Natural killer cell (primary cell): ENCODE measurements around the gene CDK17. TPM values are rescaled to one million over a fixed set of nuclear protein-coding genes. Genes with fewer than 3 reads are reported as not detected.
A peak's percentile ranks its signal among the peaks of the same experiment; 100 is the strongest.

Experiments
- ATAC-seq, 3 donors: fragments of 150-1000 bp in 2 of 3; fragments of 200-7000 bp in 1 of 3; cut with Tn5 transposase; 1 replicate in 1 of 3; 2 replicates in 2 of 3; pipeline ENCODE4 v1.10.0; 2021; ENCODE audit warnings: mild to moderate bottlenecking in 2 of 3, moderate library complexity in 2 of 3
- DNase-seq, 2 donors: peaks; one replicate each; pipeline versions ENCODE4 v3.0.0 to v3.0.0-alpha.2; 2013 to 2021; ENCODE audit warnings: mixed read lengths in 1 of 2
- H3K27ac ChIP-seq: one replicate; pipeline ENCODE4 v1.5.1; 2013; ENCODE audit warnings: mild to moderate bottlenecking, low read length
- H3K27me3 ChIP-seq: one replicate; pipeline ENCODE4 v1.6.1; 2013; ENCODE audit warnings: low read length; ENCODE audit not compliant: control insufficient read depth, insufficient read depth
- H3K36me3 ChIP-seq: one replicate; pipeline ENCODE4 v1.6.1; 2013; ENCODE audit warnings: low read length; ENCODE audit not compliant: control insufficient read depth, insufficient read depth
- H3K4me1 ChIP-seq: one replicate; pipeline ENCODE4 v1.6.1; 2013; ENCODE audit warnings: low read length; ENCODE audit not compliant: control insufficient read depth, insufficient read depth
- H3K4me3 ChIP-seq: one replicate; pipeline ENCODE4 v1.5.1; 2013; ENCODE audit warnings: low read length
- H3K9me3 ChIP-seq: one replicate; pipeline ENCODE4 v1.6.1; 2013; ENCODE audit warnings: low read length; ENCODE audit not compliant: control insufficient read depth, insufficient read depth
- H3K27ac Mint-ChIP-seq, 2 donors: one replicate each; pipeline ENCODE4 v1.8.0; 2022; ENCODE audit warnings: mild to moderate bottlenecking in 2 of 2, mixed read lengths in 2 of 2, moderate library complexity in 1 of 2
- H3K27me3 Mint-ChIP-seq, 2 donors: one replicate each; pipeline ENCODE4 v1.8.0; 2022; ENCODE audit warnings: low read depth in 2 of 2, mixed read lengths in 2 of 2
- H3K36me3 Mint-ChIP-seq: one replicate; pipeline ENCODE4 v1.8.0; 2022; ENCODE audit warnings: mixed read lengths
- H3K4me1 Mint-ChIP-seq, 2 donors: one replicate each; pipeline ENCODE4 v1.8.0; 2022; ENCODE audit warnings: mixed read lengths in 2 of 2
- H3K4me3 Mint-ChIP-seq: one replicate; pipeline ENCODE4 v1.8.0; 2022; ENCODE audit warnings: mild to moderate bottlenecking, moderate library complexity, mixed read lengths
- H3K9me3 Mint-ChIP-seq, 2 donors: one replicate each; pipeline ENCODE4 v1.8.0; 2022; ENCODE audit warnings: mixed read lengths in 2 of 2
- CTCF ChIP-seq: fragments of 200-600 bp; IDR thresholded peaks from one replicate; pipeline ENCODE4 v1.8.0; 2022; ENCODE audit warnings: antibody characterized with exemption
- WGBS: methylation state at CpG from one replicate; pipeline ENCODE4 v1.1.7; 2013; ENCODE audit warnings: missing lambda C conversion rate; ENCODE audit not compliant: insufficient coverage; 5-methylcytosine and 5-hydroxymethylcytosine counted together
- intact Hi-C: fragments of 100-400 bp; cut with micrococcal nuclease; formaldehyde crosslinking; loops from one replicate; pipeline ENCODE4 v1.14.2; 2022
- total RNA-seq, 4 donors: library from RNA; stranded (reverse); fragments of 120-200 nt in 1 of 4; gene quantifications; one replicate each; pipeline versions ENCODE4 v1.2.3 to v1.2.4, GENCODE V29; 2013 to 2022

The CDK17 gene
- 100 to 1,000 TPM; 199 to 234 (median 232) TPM for total RNA-seq
- 149 TPM for total RNA-seq (2013)

- Mint-ChIP-seq H3K36me3 (no peaks in the 10 kb centered on the region), H3K4me1 (peaks cover 49 to 53% of the 10 kb centered on the region in 2 donors), H3K27ac (peak within 1 kb of the TSS; percentile 93 to 99), H3K27me3 (no peaks in the 10 kb centered on the region), H3K9me3 (no peaks in the 10 kb centered on the region), H3K4me3 (peak within 1 kb of the TSS; percentile 97)
- peak; percentile 85 to 96 for DNase-seq
- Histone ChIP-seq H3K27me3 (no peaks in the 10 kb centered on the region), H3K4me1 (peaks cover 8% of the 10 kb centered on the region), H3K27ac (peak within 1 kb of the TSS; percentile 98), H3K36me3 (no peaks in the 10 kb centered on the region), H3K9me3 (no peaks in the 10 kb centered on the region), H3K4me3 (peak within 1 kb of the TSS; percentile 99)
- under 1% methylated on average over 111 of the region's 112 CpGs for WGBS
- ATAC-seq: peak; percentile 65 to 82 (median 68)
- intact Hi-C loops: loop anchor here (1.0 to 5.0 kb wide), 8 partner anchors 22 to 507 kb away; partner anchors contain the start of genes ELK3 and NEDD1
- TF ChIP-seq CTCF: no peak
Observed at GRCh38 chr12:96399919-96400630, at the start of gene CDK17. Gene CDK17, minus strand, starts transcription at chr12:96400439. Its CDS starts 65,603 bp downstream, at chr12:96334836.

GRCh38 chr12:96448300-96448699 lies 48.1 kb upstream of the CDK17 start:
- no peak overlapping the region for H3K4me3 Mint-ChIP-seq
- Histone ChIP-seq H3K9me3 (no peaks in the 10 kb centered on the region), H3K4me3 (no peak overlapping the region), H3K36me3 (no peaks in the 10 kb centered on the region), H3K27me3 (no peaks in the 10 kb centered on the region), H3K27ac (no peak overlapping the region), H3K4me1 (peaks cover 16% of the 10 kb centered on the region)
- DNase-seq: no peak
- H3K36me3 Mint-ChIP-seq: no peaks in the 10 kb centered on the region
- no peak for ATAC-seq
- 100% methylated on average over 3 of the region's 3 CpGs for WGBS
- peaks cover 22% of the 10 kb centered on the region in 2 donors for H3K4me1 Mint-ChIP-seq
- H3K27me3 Mint-ChIP-seq: no peaks in the 10 kb centered on the region
- TF ChIP-seq CTCF: no peak
- H3K27ac Mint-ChIP-seq: peak overlapping the region in 1 of 2 donors; percentile 4
- H3K9me3 Mint-ChIP-seq: no peaks in the 10 kb centered on the region
- intact Hi-C loops: loop anchor here (5.0 kb wide), 1 partner anchor 39 kb away; the partner anchor contains the start of gene CFAP54

- Histone ChIP-seq H3K9me3 (no peaks in the 10 kb centered on the region), H3K4me1 (peaks cover 20% of the 10 kb centered on the region), H3K36me3 (no peaks in the 10 kb centered on the region), H3K27ac (no peak overlapping the region), H3K27me3 (no peaks in the 10 kb centered on the region), H3K4me3 (no peak overlapping the region)
- ATAC-seq: no peak
- no peaks in the 10 kb centered on the region for H3K9me3 Mint-ChIP-seq
- intact Hi-C loops: loop anchor here (5.0 kb wide), 1 partner anchor 40 kb away; the partner anchor contains the start of gene CFAP54
- peak overlapping the region; percentile 96 to 99 for H3K27ac Mint-ChIP-seq
- H3K4me3 Mint-ChIP-seq: no peak overlapping the region
- TF ChIP-seq CTCF: no peak
- no peaks in the 10 kb centered on the region for H3K27me3 Mint-ChIP-seq
- H3K4me1 Mint-ChIP-seq: peaks cover 28 to 30% of the 10 kb centered on the region in 2 donors
- WGBS: 88% methylated on average over 1 of the region's 3 CpGs
- no peaks in the 10 kb centered on the region for H3K36me3 Mint-ChIP-seq
- no peak for DNase-seq
Observed at GRCh38 chr12:96447256-96447655, 47.0 kb upstream of the CDK17 start.
